ENCODE results near the gene MAP4K3.

- TF ChIP-seq PATZ1 (CRISPR knock-in tag; IDR thresholded peaks at IDR 0.05; ENCODE audit: borderline replicate concordance) (no peak), POU6F1 (CRISPR knock-in tag; IDR thresholded peaks at IDR 0.05; ENCODE audit: borderline replicate concordance, low read depth) (no peak), ZFP3 (CRISPR knock-in tag; IDR thresholded peaks at IDR 0.05) (no peak), PPARA (CRISPR knock-in tag; IDR thresholded peaks at IDR 0.05; ENCODE audit: borderline replicate concordance) (no peak), GLIS3 (CRISPR knock-in tag; IDR thresholded peaks at IDR 0.05) (no peak), ARNTL (CRISPR knock-in tag; IDR thresholded peaks at IDR 0.05; ENCODE audit: borderline replicate concordance, low read depth) (no peak), BACH2 (CRISPR knock-in tag; IDR thresholded peaks at IDR 0.05; ENCODE audit: borderline replicate concordance) (no peak), TSHZ2 (CRISPR knock-in tag; IDR thresholded peaks at IDR 0.05) (no peak), SNAI2 (CRISPR knock-in tag; IDR thresholded peaks at IDR 0.05) (no peak), ZFP30 (CRISPR knock-in tag; IDR thresholded peaks at IDR 0.05) (no peak)
- TF ChIP-seq, protein P1, sequence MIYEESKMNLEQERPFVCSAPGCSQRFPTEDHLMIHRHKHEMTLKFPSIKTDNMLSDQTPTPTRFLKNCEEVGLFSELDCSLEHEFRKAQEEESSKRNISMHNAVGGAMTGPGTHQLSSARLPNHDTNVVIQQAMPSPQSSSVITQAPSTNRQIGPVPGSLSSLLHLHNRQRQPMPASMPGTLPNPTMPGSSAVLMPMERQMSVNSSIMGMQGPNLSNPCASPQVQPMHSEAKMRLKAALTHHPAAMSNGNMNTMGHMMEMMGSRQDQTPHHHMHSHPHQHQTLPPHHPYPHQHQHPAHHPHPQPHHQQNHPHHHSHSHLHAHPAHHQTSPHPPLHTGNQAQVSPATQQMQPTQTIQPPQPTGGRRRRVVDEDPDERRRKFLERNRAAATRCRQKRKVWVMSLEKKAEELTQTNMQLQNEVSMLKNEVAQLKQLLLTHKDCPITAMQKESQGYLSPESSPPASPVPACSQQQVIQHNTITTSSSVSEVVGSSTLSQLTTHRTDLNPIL (CRISPR knock-in tag; IDR thresholded peaks at IDR 0.05; ENCODE audit: low read depth): no peak
Observed at GRCh38 chr2:39203382-39203781, 233.7 kb downstream of the MAP4K3 start.
